HG02973 (cell line): ENCODE measurements around the gene NMT1.

Experiments
- ATAC-seq: cut with Tn5 transposase; IDR thresholded peaks from one replicate; pipeline ENCODE4 v1.9.1; 2021; ENCODE audit warnings: moderate library complexity; ENCODE audit not compliant: unreplicated experiment

NMT1 gene

DNA sequence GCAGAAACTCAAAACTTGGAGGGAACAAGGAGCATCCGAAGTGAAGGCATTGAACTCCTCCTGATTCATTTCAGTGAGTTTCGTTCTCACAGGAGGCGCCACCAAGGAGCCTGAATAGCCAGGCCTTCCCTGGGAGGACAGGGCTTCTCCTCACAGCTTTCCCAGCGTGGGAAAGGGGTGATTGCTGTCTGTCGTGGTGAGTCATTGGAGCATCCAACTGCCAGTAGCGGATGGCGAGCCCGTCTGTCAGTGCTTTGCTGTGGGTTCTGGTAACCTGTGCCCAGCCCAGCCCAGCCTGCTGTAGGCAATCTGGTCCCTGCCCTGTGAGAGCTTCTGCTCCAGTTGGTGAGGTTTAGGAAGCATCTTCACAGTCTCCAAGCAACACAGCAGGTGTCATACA lies 42.9 kb downstream of the NMT1 start:
- no peak for ATAC-seq

DNA sequence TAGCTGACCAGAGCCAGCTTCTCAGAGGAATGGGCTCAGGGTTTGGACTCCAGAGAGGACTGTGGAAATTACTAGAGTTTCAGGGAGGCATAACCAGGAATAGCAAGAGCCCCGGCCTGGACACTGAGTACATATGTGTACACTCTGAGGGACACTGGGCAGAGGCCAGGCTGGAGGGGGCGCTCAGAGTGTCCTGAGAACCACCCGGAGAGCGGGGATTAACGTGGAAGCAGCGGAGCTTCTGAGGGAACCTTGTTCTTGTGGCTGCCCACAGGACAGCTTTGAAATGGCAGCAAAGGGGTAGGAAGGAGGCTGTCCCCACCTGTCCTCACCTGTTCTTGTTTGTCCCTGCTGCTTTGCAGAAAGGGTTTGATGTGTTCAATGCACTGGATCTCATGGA lies 43.4 kb downstream of the NMT1 start:
- no peak for ATAC-seq

DNA sequence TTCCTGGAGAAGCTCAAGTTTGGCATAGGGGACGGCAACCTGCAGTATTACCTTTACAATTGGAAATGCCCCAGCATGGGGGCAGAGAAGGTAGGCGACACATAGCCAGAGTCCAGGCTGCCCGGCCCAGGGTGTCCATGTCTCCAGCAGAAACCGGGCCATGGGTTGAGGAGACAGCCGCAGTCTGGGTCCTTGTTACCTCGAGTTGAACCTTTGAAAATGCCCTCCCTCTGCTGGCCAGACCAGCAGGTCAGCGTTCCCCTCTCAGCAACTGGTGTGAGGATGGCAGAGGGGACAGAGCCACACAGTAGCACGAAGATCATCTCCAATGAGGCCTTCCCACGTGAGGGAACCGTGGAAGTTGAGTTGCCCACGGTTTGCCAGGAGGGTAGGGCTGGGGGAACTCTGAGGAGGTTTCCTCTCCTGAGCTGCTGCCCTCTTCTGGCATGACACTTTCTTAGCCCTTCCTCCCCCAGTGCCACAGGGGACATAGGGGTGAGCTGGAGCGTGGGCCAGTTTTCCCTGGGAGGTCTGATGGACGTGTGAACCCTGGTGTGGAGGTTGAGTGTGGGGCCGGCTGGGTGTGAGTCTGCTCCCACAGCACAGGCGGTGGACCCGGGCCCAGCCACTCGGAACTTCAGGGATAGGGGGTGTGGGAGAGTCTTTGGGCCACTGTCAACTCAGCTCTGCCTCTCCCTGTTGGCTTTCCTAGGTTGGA lies 43.9 kb downstream of the NMT1 start:
- ATAC-seq, result no peak

DNA sequence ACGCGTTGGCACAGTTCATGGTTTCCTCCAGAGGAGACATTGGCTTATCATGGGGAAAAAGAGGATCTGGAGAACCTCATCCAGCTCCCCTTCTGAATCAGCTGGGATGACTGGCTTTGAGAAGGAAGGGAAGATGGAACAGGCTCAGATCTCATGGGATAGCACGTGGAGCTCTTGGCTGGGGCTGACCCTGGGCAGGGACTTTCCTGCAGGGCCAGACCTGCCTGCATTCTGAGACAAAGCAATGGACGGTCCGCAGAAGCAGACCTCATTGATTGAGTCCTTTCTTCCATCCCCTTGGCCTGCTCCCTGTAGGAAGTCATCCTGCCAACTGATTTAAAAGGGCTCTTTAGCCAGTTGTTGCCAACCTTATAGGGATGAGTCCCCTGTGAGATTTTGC lies 45.0 kb downstream of the NMT1 start:
- ATAC-seq, result no peak

DNA sequence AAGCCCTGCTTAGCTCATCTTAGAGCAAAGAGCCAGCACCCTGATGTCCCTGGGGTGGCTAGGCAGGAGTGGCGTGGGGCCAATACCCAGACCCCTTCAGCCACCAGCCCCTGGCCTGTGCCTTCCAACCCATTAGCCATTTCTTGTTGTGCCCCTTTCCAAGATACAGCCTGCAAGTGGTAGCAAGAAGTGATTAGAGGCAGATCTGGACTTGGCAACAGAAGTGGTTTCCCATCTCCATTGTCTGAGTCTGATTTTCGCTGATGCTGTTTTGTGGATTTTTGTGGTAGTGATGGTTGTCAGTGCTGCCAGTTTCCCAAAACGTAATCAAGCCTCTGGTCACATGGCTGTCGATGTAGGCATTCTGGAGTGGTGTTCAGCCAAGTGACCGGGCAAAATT lies 45.5 kb downstream of the NMT1 start:
- ATAC-seq, result no peak

DNA sequence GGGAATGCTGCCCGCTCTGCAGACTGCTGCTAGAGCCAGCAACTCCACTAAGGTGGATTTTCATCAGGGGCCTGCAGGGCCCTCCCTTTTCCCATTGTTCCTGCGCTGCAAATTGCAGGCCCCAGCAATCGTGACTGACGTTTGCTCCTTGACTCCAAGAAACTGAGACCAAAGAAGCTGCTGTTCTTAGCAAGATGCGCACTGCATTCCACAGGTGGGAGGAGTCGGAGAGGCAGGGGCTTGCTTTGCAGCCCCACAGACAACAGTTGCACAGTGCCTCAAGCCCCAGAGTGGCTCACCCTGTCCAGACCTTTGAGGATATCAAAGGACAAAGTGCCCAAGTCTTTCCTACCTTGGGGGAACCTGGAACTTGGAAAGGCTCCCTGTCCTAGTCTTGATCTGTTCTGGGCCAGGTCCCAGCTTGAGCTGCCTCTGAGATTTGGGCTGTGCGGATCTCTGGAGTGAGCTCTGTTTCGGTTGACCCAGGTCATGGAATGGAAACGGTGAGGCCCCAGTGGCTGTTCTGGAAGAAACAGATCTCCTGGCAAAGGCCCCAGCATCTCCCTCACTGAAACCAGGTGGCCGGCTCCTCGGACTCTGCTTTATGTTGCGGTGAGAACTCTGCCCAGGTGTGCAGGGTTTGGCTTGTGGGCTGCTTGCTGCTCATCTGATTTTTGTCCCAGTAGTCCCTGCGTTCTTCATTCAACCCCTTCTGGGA lies 46.3 kb downstream of the NMT1 start:
- no peak for ATAC-seq

DNA sequence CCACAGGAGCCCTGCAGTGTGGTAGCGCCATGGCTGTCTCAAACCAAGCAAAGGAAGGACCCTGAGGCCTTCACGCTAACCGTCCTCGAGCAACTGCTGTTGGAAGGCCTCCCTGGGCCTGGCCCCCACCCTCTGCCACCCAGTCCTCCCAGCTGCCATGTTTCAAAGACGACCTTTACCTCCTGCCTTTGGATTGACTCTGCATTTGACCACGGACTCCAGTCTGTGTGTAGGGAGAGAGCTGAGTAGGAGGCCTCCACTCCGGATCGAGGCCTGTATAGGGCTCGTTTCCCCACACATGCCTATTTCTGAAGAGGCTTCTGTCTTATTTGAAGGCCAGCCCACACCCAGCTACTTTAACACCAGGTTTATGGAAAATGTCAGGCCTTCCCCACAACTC lies 46.9 kb downstream of the NMT1 start:
- ATAC-seq, result no peak

DNA sequence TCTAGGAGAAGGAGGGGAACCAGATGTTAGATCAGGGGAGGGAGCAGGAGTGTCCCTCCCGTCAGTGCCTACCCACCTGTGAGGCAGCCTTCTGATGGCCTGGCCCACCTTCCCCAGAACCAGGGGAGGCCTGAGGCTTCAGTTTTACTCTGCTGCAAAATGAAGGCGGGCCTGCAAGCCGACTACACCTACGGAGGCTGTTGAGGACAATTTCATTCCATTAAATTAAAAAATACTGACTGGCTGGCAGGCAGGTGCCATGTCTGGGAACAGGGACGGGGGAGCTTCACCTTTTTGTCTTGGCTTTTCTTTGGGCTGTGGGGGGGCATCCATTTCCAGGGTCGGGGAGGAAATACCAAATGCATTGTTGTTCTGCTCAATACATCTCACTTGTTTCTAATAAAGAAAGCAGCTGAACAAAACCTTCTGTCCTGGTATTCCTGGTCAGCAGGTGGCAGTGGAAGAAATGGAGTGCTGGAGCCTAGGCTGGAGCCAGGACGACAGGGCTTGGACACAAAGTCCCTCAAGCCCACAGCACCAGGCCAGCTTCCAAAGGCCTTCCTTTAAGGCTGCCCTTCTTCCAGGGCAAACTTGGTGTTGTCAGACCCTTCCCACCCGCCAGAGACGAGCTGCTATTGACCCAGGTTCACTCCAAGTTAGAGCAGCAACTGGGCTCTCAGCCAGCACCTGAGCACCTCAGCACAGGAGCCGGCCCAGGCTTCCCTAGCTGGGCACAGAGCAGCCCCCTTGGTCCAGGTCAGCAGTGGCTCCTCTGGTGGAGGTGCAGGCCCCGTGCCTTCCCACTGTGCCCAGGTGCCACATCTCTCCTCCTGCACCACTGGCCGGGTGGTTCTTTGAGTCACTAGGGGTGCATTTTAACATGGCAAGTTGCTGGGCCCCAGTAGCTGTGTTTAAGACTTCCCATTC lies 47.7 kb downstream of the NMT1 start:
- no peak for ATAC-seq

DNA sequence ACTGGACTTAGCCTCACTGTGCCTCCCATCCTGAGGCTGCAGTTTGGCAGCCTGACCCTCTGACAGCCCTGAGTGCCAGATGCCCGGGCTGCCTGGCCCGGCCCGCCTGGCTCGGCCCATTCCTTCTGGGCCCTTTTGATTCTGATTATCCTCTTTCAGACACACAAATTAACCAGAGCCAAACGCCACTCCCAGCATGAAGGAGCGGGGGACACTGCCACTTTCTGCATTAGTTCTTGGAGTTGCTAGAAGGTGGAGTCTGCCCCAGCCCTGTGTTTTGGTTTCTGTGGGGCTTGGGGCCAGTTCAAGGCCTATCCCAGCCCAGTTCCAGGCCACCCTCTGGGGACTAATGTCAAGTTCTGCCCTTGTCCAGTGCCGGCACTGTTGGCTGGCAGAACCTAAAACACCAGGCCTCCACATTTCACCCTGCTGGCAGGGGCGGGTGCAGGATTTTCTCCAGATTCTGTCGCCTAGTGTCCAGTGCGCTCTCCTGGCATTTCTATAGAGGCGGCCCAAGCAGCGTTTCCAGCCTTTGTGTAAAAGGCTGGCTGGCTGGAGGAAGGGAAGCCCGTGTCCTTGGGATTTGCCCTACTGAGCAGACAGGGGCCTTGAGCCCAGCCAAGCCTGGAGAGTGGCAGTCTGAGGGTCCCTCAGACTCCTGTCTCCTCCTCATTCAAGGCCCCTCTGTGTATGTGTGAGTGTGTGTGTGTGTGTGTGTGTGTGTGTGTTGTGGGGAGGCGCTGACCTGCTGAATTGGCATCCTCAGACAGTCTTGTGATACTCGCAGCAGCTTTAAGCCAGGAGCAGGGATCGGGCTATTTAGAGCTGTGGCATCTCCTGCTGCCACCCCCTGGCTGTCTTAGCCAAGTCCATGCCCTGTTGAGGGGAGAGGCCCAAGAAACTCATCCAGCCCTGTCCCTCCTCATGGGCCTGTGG lies 49.8 kb downstream of the NMT1 start:
- ATAC-seq, result no peak

DNA sequence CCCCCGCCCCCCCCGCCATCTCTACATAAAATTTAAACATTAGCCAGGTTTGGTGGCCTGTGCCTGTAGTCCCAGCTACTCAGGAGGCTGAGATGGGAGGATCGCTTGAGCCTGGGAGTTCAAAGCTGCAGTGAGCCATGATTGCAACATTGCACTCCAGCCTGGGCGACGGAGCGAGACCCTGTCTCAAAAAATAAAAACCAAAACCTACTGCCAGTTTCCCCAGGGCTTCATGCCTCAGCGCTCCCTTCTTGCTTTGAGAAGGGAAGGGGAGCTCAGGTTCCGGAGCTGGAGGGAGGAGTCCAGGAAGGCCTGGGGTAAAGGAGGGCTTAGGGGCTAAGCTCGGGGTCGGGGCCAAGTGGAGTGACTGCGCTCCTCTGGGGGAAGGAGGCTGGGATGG lies 50.7 kb downstream of the NMT1 start:
- no peak for ATAC-seq

DNA sequence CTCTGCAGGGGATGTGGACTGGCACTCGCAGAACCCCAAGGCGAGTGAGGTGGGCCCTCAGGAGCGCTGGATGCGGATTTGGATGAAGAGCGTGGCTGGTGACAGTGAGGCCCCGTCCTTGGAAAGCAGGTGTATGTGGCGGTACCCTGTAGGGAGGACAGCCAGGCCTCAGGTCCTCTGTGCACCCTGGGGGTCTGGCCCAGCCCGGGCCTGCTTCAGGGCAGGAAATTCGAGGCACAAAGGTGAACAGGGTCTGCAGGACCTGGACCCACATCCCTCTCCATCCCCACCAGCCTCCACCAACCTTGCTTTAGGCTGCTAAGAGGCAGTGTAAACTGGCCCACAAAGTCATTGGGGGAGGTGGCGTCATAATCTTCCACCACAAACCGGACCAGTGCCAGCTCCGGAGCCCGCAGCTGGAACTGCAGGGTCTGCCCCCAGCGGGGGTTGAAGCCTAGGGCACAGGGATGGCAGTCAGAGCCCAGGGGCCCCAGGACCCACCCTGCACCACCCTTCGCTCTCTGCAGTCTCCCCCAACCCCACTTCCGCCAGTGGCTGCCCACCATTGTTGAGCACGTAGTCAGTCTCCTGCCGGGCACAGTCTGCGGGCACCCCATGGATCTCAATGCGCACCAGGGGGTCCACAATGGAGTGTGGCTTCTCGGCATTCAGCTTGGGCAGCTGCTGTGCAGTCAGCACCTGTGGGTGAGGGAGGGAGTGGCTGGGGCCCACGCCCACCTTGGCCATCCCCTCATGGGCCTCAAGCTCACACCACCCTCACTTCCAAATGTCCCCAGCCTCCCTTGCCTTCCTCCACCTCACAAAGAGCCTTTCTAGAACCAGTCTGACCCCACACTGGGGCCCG lies 51.7 kb downstream of the NMT1 start:
- ATAC-seq, result no peak

DNA sequence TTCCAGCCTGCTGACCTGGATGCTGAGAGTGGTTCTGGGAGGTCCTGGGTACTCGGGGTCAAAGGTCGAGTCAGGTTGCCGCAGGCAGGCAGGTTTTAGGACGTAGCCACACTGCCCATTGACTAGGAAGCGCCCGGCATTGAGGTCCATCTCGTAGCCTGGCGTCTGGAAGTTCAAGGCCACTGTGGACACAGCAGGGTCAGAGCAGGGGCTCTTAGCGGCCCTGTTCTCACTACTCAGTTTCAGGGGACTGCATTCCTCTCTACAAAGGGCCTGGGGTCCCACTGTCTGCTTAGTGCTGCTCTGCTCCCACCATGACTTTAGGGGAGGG lies 52.3 kb downstream of the NMT1 start:
- no peak for ATAC-seq

DNA sequence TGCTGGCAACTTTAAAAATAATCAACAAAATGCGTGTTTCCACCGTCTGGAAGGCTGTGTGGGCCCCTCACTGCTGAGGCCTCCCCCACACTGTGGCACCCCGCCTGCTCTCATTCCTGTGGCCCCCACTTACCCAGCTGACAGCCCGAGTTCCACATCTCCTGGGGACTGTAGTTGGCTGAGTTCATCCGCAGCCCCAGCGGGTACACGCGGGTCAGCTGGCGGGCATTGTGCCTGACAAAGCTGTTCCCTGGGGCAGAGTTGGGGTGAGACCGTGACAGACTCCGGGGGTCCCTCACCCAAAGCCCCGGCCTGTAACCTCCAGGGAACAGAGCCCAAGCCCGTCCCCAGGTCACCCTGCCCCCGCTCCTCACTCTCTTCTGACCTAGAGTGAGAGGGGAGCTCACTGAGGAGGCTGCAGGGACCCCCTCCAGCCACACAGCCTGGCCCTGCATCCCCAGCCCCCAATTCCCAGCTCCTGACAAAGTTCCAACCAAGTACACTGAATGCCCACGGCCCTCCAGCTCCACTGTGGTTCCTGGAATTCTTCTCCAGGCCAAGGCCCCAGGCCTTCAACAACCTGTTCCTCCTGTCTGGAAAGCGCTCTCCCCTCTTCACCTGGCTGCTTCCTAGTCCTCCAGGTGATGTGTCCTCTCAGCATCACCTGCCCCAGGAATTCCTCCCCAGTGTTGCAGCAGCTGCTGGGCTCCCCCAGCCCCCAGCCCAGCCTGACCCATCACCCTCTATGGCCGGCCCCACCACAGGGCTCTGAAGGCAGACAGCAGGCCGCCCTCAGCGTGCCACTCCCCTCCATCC lies 53.2 kb downstream of the NMT1 start:
- ATAC-seq, result no peak

DNA sequence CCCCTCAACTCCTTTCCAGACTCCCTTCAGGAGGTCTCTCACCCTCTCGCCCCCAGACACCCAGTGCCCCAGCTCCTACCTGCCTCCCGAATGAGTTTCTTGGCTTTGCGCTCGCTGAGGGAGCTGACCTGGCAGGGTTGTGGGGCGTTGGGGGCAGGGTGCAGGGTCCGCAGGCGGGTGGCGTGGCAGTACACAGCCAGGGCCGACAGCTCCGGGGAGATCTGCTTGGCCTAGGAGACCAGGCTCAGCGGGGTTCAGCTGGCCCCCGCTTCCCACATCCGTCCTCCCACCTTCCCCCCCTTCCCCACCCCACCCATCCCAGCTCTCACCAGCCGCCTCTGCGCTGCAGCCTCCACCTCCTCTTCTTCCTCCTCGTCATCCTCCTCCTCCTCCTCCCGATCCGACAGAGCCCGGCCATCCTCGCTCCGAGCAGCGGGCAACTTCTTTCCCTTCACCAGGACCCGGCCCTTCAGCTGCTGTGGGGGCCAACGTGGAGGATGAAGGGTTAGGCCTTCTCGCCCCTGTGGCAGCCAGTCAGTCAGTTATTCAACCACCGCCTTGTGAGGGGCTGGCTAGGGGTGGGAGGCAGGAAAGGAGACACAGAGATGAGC lies 54.0 kb downstream of the NMT1 start:
- no peak for ATAC-seq

DNA sequence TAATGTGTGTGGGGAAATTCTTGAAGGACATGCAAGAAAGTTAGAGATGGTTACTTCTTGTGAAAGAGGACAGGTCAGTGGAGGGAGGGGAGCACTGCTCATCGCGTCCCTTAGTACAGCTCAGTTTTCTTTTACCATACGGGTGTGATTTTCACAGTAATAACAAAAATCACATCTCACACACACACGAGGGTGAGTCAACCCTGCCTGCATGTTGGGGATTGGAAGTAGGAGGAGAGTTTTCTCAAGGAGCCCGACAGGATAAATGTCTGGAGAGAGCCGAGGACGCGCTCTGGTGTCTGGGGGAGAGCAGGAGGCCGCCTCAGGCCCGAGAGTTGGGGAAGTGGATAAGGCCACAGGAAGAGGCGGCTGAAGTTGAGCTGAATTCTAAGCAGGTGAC lies 54.8 kb downstream of the NMT1 start:
- no peak for ATAC-seq

DNA sequence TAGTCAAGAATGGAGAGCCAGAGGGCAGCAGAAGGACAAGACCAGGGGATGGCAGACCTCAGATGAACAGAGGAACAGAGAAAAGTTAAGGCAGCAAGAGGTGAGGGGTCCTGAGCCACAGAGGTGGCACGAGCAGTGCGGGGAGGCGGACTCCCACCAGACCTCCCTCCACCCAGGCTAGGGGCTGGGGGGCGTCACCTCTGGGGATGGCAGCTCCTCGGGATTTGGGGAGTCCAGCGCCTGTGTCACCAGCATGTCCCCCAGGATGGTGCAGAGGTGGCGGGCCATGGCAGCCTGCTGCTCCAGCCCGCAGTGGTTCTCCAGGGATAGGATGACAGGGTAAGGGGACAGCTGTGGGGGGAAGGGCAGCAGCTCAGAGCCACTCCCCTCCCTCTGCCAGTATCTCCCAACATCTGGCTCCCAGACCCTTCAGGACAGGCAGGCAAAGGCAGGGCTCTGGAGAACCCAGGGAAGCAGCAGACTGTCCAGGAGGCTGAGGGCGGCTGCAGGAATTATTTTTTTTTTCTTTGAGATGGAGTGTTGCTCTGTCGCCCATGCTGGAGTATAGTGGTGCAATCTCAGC lies 55.4 kb downstream of the NMT1 start:
- no peak for ATAC-seq

DNA sequence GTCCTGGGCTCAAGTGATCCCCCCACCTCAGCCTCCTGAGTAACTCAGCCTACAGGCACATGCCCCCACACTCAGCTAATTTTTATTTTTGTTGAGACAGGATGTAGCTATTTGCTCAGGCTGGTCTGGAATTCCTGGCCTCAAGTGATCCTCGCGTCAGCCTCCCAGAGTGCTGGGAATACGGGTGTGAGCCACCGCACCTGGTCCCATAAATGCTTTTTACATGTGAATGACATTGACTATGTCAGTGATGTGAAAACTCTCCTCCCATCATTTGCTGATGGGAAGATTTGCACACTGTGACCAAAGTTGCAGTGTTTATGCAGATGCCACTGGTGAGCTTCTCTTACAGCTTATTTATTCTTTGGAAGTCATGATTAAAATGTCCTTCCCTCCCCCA lies 56.2 kb downstream of the NMT1 start:
- no peak for ATAC-seq
